ENCODE results near the gene MTCL1.

The MTCL1 gene

GRCh38 chr18:8833480-8833879 lies 128.1 kb downstream of the MTCL1 start:
- DNase-seq (ENCODE audit: low read depth in 2 of 2): no peak

- DNase-seq (ENCODE audit: low read depth in 2 of 2): no peak
Measured at GRCh38 chr18:8834881-8835280, 129.5 kb downstream of the MTCL1 start.

- DNase-seq (ENCODE audit: low read depth in 2 of 2): no peak
Measured at GRCh38 chr18:8835521-8835953, 130.2 kb downstream of the MTCL1 start.

- DNase-seq (ENCODE audit: low read depth in 2 of 2): no peak
Measured at GRCh38 chr18:8839281-8839680, 133.9 kb downstream of the MTCL1 start.

GRCh38 chr18:8841781-8842485 lies 136.6 kb downstream of the MTCL1 start:
- DNase-seq (ENCODE audit: low read depth in 2 of 2): no peak

GRCh38 chr18:8842506-8842905 lies 137.2 kb downstream of the MTCL1 start:
- DNase-seq (ENCODE audit: low read depth in 2 of 2): no peak

- DNase-seq (ENCODE audit: low read depth in 2 of 2): no peak
Measured at GRCh38 chr18:8843005-8843404, 137.6 kb downstream of the MTCL1 start.

- DNase-seq (ENCODE audit: low read depth in 2 of 2): no peak
Measured at GRCh38 chr18:8844721-8845148, 139.4 kb downstream of the MTCL1 start.

GRCh38 chr18:8845506-8845905 lies 140.2 kb downstream of the MTCL1 start:
- DNase-seq (ENCODE audit: low read depth in 2 of 2): no peak

GRCh38 chr18:8847066-8847755 lies 141.9 kb downstream of the MTCL1 start:
- DNase-seq (ENCODE audit: low read depth in 2 of 2): no peak

GRCh38 chr18:8847900-8848299 lies 142.5 kb downstream of the MTCL1 start:
- DNase-seq (ENCODE audit: low read depth in 2 of 2): no peak

- DNase-seq (ENCODE audit: low read depth in 2 of 2): no peak
Measured at GRCh38 chr18:8848541-8848940, 143.2 kb downstream of the MTCL1 start.

- DNase-seq (ENCODE audit: low read depth in 2 of 2): no peak
Measured at GRCh38 chr18:8849696-8850095, 144.3 kb downstream of the MTCL1 start.

- no peak for DNase-seq (ENCODE audit: low read depth in 2 of 2)
Measured at GRCh38 chr18:8851659-8852058, 146.3 kb downstream of the MTCL1 start.

- no peak for DNase-seq (ENCODE audit: low read depth in 2 of 2)
Measured at GRCh38 chr18:8854550-8854949, 149.2 kb downstream of the MTCL1 start.

- no peak for DNase-seq (ENCODE audit: low read depth in 2 of 2)
Measured at GRCh38 chr18:8854962-8855361, 149.6 kb downstream of the MTCL1 start.

- DNase-seq (ENCODE audit: low read depth in 2 of 2): no peak
Measured at GRCh38 chr18:8856212-8856611, 150.9 kb downstream of the MTCL1 start.

GRCh38 chr18:8856769-8857393 lies 151.5 kb downstream of the MTCL1 start:
- DNase-seq (ENCODE audit: low read depth in 2 of 2): no peak

- no peak for DNase-seq (ENCODE audit: low read depth in 2 of 2)
Measured at GRCh38 chr18:8857806-8858205, 152.4 kb downstream of the MTCL1 start.

- DNase-seq (ENCODE audit: low read depth in 2 of 2): no peak
Measured at GRCh38 chr18:8858888-8859511, 153.6 kb downstream of the MTCL1 start.

GRCh38 chr18:8860845-8861642 lies 155.7 kb downstream of the MTCL1 start:
- no peak for DNase-seq (ENCODE audit: low read depth in 2 of 2)

GRCh38 chr18:8863427-8863826 lies 158.1 kb downstream of the MTCL1 start:
- no peak for DNase-seq (ENCODE audit: low read depth in 2 of 2)
